Muscle layer of duodenum (tissue), 2 donors: ENCODE data around the gene CSNK1G3.
"Not testable (repeated sequence)": the region's sequence is repeated elsewhere in the genome, so short reads cannot be mapped to it uniquely, and the experiment has no call there.

Experiments used
- H3K27ac ChIP-seq: one replicate; pipeline ENCODE4 v1.7.0; 2013; ENCODE audit warnings: mild to moderate bottlenecking, low read length
- H3K27me3 ChIP-seq: one replicate; pipeline ENCODE4 v1.7.0; 2013; ENCODE audit warnings: low read depth, mild to moderate bottlenecking, control low read depth, low read length
- H3K36me3 ChIP-seq, 2 donors: one replicate each; pipeline ENCODE4 v1.7.0; 2013; ENCODE audit warnings: low read length in 2 of 2, control low read depth in 1 of 2, mild to moderate bottlenecking in 1 of 2; ENCODE audit not compliant: insufficient read depth in 2 of 2, control insufficient read depth in 1 of 2
- H3K4me1 ChIP-seq, 2 donors: one replicate each; pipeline ENCODE4 v1.7.0; 2013; ENCODE audit warnings: low read length in 2 of 2, mild to moderate bottlenecking in 2 of 2, control low read depth in 1 of 2, moderate library complexity in 1 of 2; ENCODE audit not compliant: insufficient read depth in 2 of 2, control insufficient read depth in 1 of 2
- H3K4me3 ChIP-seq, 2 donors: one replicate each; pipeline ENCODE4 v1.7.0; 2013; ENCODE audit warnings: low read length in 2 of 2, low read depth in 1 of 2, mild to moderate bottlenecking in 1 of 2
- H3K9me3 ChIP-seq, 2 donors: one replicate each; pipeline ENCODE4 v1.7.0; 2013; ENCODE audit warnings: low read length in 2 of 2, control low read depth in 1 of 2, mild to moderate bottlenecking in 1 of 2; ENCODE audit not compliant: control insufficient read depth in 1 of 2
- donor health status: healthy.

The CSNK1G3 gene

DNA sequence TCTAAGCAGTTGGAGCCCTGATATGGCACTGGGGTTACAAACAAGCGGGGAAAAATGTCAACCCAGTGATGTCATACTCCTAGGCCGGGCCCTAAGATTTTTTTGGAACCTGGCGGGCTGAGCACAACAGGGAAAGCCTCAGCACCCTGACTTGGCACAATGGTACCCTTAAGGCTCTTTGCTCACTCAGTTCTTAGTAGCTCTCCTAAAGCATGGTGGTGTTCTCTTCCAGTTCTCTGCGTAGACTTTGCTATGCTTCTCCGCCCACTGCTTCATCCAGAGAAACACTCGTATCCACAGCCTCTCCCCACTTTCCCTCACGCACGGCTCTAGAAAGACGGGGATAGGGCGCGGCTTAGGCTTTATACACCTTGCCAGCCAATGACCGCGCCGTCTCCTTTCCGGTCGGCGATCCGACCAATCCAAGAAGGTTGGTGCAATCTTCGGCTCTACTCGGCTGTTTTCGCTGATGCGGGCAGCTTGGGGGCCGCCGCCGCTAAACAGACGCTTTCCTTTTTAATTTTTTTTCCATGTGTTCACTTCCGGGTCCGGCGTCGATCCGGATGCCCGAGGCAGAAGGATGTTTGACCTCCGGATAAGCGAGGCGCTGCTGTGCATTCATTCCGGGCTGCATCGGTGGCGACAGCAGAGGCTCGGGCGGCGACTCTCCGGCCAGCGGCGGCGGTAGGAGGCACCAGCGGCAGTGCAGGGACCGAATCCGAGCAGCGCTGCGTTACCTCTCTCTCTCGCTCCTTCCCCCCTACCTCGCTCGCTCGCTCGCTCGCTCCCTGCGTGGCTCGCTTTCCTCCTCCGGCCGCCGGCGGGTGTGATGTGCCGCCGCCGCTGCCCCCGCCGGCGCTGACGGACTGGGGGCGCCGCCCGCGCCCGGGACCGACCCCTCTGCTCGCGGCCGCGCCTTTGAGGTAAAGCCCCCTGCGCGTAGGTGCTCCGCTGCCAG is at the start of gene CSNK1G3:
CSNK1G3 (plus strand) TSS at position 530 of the 958 bp plus-strand sequence. CDS start 33,487 bp downstream, outside the sequence.
- H3K4me3 ChIP-seq, result peak within 1 kb of the TSS; percentile 79 to 80
- H3K36me3 ChIP-seq, result no peaks in the 10 kb centered on the region
- no peaks in the 10 kb centered on the region for H3K27me3 ChIP-seq
- H3K27ac ChIP-seq, result peak within 1 kb of the TSS; percentile 90
- peaks cover 0 to 12% of the 10 kb centered on the region in 2 donors for H3K4me1 ChIP-seq
- H3K9me3 ChIP-seq, result no peaks in the 10 kb centered on the region

DNA sequence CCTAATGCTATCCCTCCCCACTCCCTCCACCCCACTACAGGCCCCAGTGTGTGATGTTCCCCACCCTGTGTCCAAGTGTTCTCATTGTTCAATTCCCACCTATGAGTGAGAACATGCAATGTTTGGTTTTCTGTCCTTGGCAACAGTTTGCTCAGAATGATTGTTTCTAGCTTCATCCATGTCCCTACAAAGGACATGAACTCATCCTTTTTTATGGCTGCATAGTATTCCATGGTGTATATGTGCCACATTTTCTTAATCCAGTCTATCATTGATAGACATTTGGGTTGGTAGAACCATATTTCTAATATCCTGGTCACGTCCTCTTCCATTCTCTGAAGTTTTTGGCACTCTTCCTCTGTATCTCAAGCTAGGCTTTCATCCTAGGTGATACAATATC is 45.1 kb upstream of the CSNK1G3 start:
- not testable (repeated sequence) for H3K36me3 ChIP-seq, H3K4me3 ChIP-seq, H3K9me3 ChIP-seq, H3K27ac ChIP-seq, H3K4me1 ChIP-seq, H3K27me3 ChIP-seq

DNA sequence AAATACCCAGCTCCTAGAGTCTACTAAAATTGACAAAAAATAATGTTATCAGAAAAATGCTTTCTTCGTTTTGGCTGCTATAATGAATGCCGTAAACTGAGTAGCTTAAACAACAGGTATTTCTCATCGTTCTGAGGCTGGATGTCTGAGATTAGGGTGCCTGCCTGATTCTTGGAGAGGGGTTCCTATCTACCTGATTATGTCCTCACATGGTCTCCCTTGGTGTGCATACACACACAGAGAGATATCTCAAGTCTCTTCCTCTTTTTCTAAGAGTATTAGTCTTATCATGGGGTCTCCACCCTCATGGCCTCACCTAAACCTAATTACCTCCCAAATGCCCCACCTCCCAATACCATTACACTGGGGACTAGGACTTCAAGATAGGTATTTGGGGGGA is 40.6 kb upstream of the CSNK1G3 start:
- no peaks in the 10 kb centered on the region for H3K36me3 ChIP-seq

DNA sequence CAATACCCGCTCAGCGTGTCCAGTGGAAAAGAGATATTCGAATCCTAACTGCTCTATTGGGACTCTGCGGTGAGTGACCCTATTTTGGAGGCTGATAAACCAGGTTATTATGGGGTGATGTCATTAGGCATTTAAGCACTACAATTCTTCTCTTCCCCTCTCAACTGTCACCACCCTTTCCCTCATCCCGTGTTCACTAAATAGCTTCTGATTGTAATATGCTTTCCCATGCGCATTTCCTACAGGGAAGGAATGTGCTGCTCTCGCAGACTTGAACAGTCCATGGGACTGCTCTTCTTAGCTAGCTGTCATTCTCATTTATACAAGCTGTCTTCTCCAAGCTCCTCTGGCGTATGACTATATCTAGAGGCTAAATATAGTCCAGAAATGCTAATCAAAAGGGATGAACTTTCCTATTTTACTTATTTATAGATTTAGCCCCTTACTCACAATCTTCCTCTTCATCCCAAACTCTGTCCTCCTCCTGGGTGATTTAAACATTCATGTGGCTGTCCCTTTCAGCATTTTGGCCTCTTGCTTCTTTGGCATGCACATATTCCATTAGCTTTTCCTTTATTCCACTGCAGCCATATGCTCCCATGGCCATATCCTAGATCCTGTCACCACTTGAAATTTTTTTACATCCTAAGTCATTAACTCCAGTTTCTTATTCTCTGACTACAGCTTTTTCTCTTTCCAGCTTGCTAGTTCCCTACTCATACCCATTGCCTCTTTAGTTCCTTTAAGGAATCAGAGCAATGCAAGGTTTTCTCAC is 39.6 kb upstream of the CSNK1G3 start:
- H3K4me3 ChIP-seq, result no peak overlapping the region
- H3K27ac ChIP-seq, result no peak overlapping the region
- no peaks in the 10 kb centered on the region for H3K4me1 ChIP-seq
- H3K36me3 ChIP-seq, result no peaks in the 10 kb centered on the region
- no peaks in the 10 kb centered on the region for H3K27me3 ChIP-seq
- no peaks in the 10 kb centered on the region for H3K9me3 ChIP-seq

More for the DNA sequence above, 40.6 kb upstream of the CSNK1G3 start:
- Histone ChIP-seq H3K9me3 (no peaks in the 10 kb centered on the region), H3K27me3 (no peaks in the 10 kb centered on the region), H3K4me1 (no peaks in the 10 kb centered on the region), H3K27ac (no peak overlapping the region), H3K4me3 (no peak overlapping the region)

DNA sequence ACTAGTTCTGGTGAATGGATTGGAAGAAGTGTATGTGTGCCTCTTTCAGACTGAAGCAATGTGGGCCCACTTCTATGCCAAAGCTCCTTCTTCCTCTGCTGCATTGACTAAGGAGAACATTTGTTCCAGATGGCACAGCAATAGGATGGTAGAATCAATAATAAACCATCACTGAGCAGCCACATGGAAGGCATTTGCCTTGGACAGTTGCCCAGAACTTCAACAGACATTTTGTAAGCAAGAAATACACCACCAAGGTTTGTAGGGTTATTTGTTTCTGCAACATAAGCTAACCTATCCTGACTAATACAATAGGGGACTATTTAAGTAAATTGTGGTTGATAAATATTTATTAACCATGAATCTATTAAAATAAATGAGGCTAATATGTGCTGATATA is 37.7 kb upstream of the CSNK1G3 start:
- no peak overlapping the region for H3K27ac ChIP-seq
- no peaks in the 10 kb centered on the region for H3K27me3 ChIP-seq
- no peaks in the 10 kb centered on the region for H3K9me3 ChIP-seq
- no peaks in the 10 kb centered on the region for H3K4me1 ChIP-seq
- no peak overlapping the region for H3K4me3 ChIP-seq
- H3K36me3 ChIP-seq, result no peaks in the 10 kb centered on the region

DNA sequence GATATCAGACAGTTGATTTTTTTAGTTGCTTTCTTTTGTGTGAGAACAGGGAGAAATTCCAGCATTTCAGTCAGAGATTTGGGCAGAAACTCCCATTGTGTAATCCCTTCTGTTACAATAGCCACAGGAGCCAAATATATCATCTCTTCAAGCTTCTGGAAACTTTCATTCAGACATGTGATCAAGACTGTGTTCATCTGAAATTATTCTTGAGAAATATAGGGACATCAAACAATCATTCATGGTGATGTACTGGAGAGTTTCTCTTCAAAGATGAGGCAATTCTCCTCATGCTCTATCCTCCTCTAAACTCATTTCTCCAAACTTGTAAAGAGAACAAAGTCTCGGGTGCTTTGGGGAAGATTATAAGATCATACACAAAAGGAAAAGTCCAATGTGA is 35.2 kb upstream of the CSNK1G3 start:
- no peaks in the 10 kb centered on the region for H3K9me3 ChIP-seq
- H3K27me3 ChIP-seq, result no peaks in the 10 kb centered on the region
- no peak overlapping the region for H3K4me3 ChIP-seq
- H3K36me3 ChIP-seq, result no peaks in the 10 kb centered on the region
- H3K27ac ChIP-seq, result no peak overlapping the region
- H3K4me1 ChIP-seq, result no peaks in the 10 kb centered on the region

DNA sequence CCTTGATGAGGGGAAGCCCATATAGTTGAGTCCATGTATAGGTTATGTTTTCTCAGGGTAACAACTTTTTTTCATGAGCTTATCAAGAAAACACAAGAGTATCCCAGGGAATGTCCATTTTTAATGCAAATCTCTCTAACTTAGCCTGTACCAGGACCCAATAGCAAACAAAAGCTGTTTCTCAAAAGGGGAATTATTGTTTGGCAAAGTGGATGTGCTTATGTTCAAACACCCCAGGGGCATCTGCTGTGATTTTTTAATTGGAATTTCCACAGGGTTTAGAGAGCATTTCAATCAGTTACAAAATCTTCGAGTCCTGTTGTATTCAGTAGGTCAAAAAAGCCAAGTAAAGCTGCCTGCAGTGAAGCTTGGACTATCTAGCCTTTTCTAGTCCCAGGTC is 33.4 kb upstream of the CSNK1G3 start:
- H3K27me3 ChIP-seq, result no peaks in the 10 kb centered on the region
- no peaks in the 10 kb centered on the region for H3K9me3 ChIP-seq
- H3K27ac ChIP-seq, result no peak overlapping the region
- no peaks in the 10 kb centered on the region for H3K36me3 ChIP-seq
- no peaks in the 10 kb centered on the region for H3K4me1 ChIP-seq
- no peak overlapping the region for H3K4me3 ChIP-seq

DNA sequence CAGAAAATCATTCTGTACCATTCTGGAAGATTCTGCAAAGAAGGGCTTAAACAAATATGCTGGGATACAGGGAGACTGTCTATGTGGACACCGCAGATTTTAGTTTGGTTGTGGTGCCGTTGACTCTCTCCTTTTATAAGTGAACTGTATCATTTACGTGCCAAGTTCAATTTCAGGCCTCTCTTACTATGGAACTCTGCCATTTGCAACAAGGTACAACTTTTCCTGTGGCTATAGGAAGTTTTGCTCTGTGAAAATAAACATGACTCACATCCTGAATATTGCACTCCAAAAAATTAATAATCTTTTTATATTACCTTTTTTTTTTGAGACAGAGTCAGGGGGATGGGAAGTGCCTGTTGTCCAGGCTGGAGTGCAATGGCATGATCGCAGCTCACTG is 29.7 kb upstream of the CSNK1G3 start:
- no peak overlapping the region for H3K4me3 ChIP-seq
- no peak overlapping the region for H3K27ac ChIP-seq
- no peaks in the 10 kb centered on the region for H3K27me3 ChIP-seq
- H3K36me3 ChIP-seq, result no peaks in the 10 kb centered on the region
- no peaks in the 10 kb centered on the region for H3K4me1 ChIP-seq
- H3K9me3 ChIP-seq, result no peaks in the 10 kb centered on the region

DNA sequence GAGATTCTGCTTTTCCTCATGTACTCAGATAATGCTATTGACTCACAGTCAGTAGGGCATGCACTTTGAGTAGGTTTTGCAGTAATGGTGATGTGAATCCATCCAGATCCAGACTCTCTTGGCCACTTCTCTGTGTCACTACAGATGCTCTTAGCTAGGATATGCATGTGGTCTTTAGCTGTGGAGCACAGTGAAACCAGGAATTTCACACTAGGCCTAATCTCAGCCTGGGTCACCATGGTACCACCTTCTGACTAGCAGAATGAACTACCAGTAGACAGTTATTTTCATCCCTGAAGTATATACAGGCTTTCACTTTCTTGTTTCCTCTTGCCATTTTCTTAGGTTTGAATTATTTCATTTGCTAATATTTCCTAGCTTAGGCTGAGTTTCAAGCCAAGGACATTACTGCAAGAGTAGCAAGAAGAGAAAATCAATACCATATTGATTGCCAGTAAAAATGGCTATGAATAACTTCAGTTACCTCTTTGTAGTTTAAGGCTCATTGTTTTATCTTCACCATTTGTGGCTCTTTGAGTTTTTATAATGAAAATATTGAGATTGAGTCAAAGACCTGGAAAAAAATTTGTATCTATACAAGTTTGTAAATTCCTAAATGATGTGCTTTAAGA is 28.4 kb upstream of the CSNK1G3 start:
- H3K36me3 ChIP-seq, result no peaks in the 10 kb centered on the region
- no peak overlapping the region for H3K4me3 ChIP-seq
- H3K9me3 ChIP-seq, result no peaks in the 10 kb centered on the region
- no peak overlapping the region for H3K27ac ChIP-seq
- H3K27me3 ChIP-seq, result no peaks in the 10 kb centered on the region
- H3K4me1 ChIP-seq, result no peaks in the 10 kb centered on the region

DNA sequence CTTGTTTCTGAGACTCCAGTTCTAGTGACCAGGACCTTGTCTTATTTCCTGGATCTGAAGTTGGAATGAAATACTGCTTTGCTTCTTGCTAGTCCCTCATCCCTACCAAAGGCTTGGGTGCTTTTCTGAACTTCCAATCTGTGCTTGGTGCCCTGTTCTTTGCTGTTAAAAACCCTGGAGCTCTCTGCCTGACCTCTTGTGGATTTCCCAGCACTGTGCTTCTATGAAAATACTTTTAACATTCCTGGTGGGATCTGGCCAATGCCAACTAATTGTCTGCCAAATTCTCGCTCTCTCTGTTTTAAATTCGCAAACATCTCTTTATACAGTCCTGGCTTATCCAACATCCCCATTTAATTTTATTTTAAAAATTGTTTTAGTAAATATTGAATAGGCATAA is 26.7 kb upstream of the CSNK1G3 start:
- Histone ChIP-seq H3K4me1 (no peaks in the 10 kb centered on the region), H3K27ac (no peak overlapping the region), H3K9me3 (no peaks in the 10 kb centered on the region), H3K27me3 (no peaks in the 10 kb centered on the region), H3K4me3 (no peak overlapping the region), H3K36me3 (no peaks in the 10 kb centered on the region)

DNA sequence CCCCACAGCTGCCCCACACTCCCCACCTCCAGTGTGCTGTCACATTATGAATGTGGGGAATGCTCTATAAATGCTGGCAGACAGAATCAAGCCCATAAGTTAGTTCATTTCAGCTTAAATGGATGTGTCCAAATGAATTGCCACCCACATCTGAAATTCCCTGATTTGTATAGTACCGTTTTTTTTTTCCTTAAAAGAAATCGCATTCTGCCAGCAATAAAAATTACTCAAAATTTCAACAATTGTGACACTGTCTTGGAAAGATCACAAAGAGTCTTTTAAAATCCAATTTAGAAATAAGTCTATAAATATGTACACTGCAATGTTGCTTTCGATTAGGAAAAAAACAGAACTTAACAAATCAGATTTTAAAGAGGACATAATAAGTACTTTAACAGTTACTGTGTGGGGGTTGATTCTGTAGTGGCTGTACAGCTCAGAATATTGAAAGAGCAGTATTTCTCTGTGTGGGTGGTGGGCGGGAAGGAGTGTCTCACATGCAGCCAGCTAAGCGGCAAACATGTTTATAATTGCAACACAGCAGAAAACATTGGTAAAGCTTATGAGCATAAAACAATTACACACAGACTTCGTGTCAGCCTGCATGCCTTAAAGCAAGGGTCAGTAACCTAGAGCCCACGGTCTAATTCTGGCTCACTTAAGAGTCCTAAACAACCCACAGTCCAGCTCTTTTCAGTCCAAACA is 24.9 kb upstream of the CSNK1G3 start:
- H3K4me3 ChIP-seq, result no peak overlapping the region

More for the DNA sequence above, 24.9 kb upstream of the CSNK1G3 start:
- no peaks in the 10 kb centered on the region for H3K4me1 ChIP-seq
- H3K9me3 ChIP-seq, result no peaks in the 10 kb centered on the region
- no peaks in the 10 kb centered on the region for H3K27me3 ChIP-seq
- no peak overlapping the region for H3K27ac ChIP-seq
- H3K36me3 ChIP-seq, result no peaks in the 10 kb centered on the region
